ENCODE results near the gene PMS2. TPM values are rescaled to one million over a fixed set of nuclear protein-coding genes. Genes with fewer than 3 reads are reported as not detected.

The PMS2 gene
- total RNA-seq, 1 donor = 23.5 TPM

- TF ChIP-seq, protein P1, sequence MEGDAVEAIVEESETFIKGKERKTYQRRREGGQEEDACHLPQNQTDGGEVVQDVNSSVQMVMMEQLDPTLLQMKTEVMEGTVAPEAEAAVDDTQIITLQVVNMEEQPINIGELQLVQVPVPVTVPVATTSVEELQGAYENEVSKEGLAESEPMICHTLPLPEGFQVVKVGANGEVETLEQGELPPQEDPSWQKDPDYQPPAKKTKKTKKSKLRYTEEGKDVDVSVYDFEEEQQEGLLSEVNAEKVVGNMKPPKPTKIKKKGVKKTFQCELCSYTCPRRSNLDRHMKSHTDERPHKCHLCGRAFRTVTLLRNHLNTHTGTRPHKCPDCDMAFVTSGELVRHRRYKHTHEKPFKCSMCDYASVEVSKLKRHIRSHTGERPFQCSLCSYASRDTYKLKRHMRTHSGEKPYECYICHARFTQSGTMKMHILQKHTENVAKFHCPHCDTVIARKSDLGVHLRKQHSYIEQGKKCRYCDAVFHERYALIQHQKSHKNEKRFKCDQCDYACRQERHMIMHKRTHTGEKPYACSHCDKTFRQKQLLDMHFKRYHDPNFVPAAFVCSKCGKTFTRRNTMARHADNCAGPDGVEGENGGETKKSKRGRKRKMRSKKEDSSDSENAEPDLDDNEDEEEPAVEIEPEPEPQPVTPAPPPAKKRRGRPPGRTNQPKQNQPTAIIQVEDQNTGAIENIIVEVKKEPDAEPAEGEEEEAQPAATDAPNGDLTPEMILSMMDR (IDR thresholded peaks at IDR 0.05; ENCODE audit: extremely low read depth, low read depth, low read length) = no peak
- no peaks in the 10 kb centered on the region for H3K9me3 ChIP-seq (ENCODE audit: low read depth, low read length)
- no peak overlapping the region for H2AFZ ChIP-seq (ENCODE audit: low read length)
- no peak for DNase-seq (ENCODE audit: insufficient read length, low spot score, missing footprints)
- H3K27me3 ChIP-seq (ENCODE audit: insufficient read depth, low read length) = no peaks in the 10 kb centered on the region
- peaks cover 65% of the 10 kb centered on the region for H3K36me3 ChIP-seq (ENCODE audit: insufficient read depth, low read length)
- H3K4me2 ChIP-seq (ENCODE audit: insufficient read depth, low read length) = no peak overlapping the region
- peaks cover 6% of the 10 kb centered on the region for H4K20me1 ChIP-seq (ENCODE audit: insufficient read depth, low read length)
- H3K27ac ChIP-seq (ENCODE audit: low read depth, low read length) = no peak overlapping the region
- peaks cover 16% of the 10 kb centered on the region for H3K79me2 ChIP-seq (ENCODE audit: insufficient read depth, low read length)
- H3K4me1 ChIP-seq (ENCODE audit: insufficient read depth, low read length) = no peaks in the 10 kb centered on the region
- H3K4me3 ChIP-seq (ENCODE audit: insufficient read depth, low read length) = no peak overlapping the region
These were observed 40.9 kb upstream of the PMS2 start for GRCh38 chr7:6049780-6050179.

- no peak overlapping the region for H3K4me2 ChIP-seq (ENCODE audit: insufficient read depth, low read length)
- H3K27me3 ChIP-seq (ENCODE audit: insufficient read depth, low read length) = no peaks in the 10 kb centered on the region
- H2AFZ ChIP-seq (ENCODE audit: low read length) = no peak overlapping the region
- TF ChIP-seq, protein P1 (IDR thresholded peaks at IDR 0.05; ENCODE audit: extremely low read depth, low read depth, low read length) = no peak
- peaks cover 16% of the 10 kb centered on the region for H3K79me2 ChIP-seq (ENCODE audit: insufficient read depth, low read length)
- no peak overlapping the region for H3K4me3 ChIP-seq (ENCODE audit: insufficient read depth, low read length)
- peaks cover 63% of the 10 kb centered on the region for H3K36me3 ChIP-seq (ENCODE audit: insufficient read depth, low read length)
- no peaks in the 10 kb centered on the region for H3K9me3 ChIP-seq (ENCODE audit: low read depth, low read length)
- H3K4me1 ChIP-seq (ENCODE audit: insufficient read depth, low read length) = no peaks in the 10 kb centered on the region
- no peak for DNase-seq (ENCODE audit: insufficient read length, low spot score, missing footprints)
- no peak overlapping the region for H3K27ac ChIP-seq (ENCODE audit: low read depth, low read length)
- no peaks in the 10 kb centered on the region for H4K20me1 ChIP-seq (ENCODE audit: insufficient read depth, low read length)
These were observed 26.8 kb upstream of the PMS2 start for GRCh38 chr7:6035686-6036085.

- Histone ChIP-seq H4K20me1 (ENCODE audit: insufficient read depth, low read length) (no peaks in the 10 kb centered on the region), H3K79me2 (ENCODE audit: insufficient read depth, low read length) (peaks cover 16% of the 10 kb centered on the region), H3K4me2 (ENCODE audit: insufficient read depth, low read length) (no peak overlapping the region), H3K36me3 (ENCODE audit: insufficient read depth, low read length) (peaks cover 58% of the 10 kb centered on the region), H3K9me3 (ENCODE audit: low read depth, low read length) (no peaks in the 10 kb centered on the region), H3K27ac (ENCODE audit: low read depth, low read length) (no peak overlapping the region), H3K4me1 (ENCODE audit: insufficient read depth, low read length) (no peaks in the 10 kb centered on the region), H2AFZ (ENCODE audit: low read length) (no peak overlapping the region), H3K27me3 (ENCODE audit: insufficient read depth, low read length) (no peaks in the 10 kb centered on the region), H3K4me3 (ENCODE audit: insufficient read depth, low read length) (no peak overlapping the region)
- no peak for DNase-seq (ENCODE audit: insufficient read length, low spot score, missing footprints)
- TF ChIP-seq, protein P1 (IDR thresholded peaks at IDR 0.05; ENCODE audit: extremely low read depth, low read depth, low read length) = no peak
These were observed 26.3 kb upstream of the PMS2 start for GRCh38 chr7:6035165-6035564.

DNA sequence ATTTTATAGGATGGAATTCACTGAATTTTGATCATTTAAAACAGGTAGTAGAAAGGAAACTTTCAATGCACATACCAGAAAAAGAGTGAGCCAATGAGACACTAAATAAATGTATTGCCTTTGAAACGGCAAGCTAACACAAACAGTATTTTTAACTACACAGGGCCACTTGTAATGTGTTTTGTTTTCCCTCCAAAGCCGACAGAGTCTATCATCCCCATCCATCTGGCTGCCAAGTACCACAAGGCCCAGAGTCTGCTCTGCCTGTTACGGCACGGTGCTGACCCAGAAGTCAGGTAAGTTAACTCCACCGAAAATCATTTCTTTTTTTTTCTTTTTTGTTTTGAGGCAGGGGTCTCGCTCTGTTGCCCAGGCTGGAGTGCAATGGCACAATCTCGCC lies 23.8 kb upstream of the PMS2 start:
- Histone ChIP-seq H3K27ac (ENCODE audit: low read depth, low read length) (no peak overlapping the region), H3K36me3 (ENCODE audit: insufficient read depth, low read length) (peaks cover 59% of the 10 kb centered on the region), H2AFZ (ENCODE audit: low read length) (no peak overlapping the region), H3K27me3 (ENCODE audit: insufficient read depth, low read length) (no peaks in the 10 kb centered on the region), H3K4me1 (ENCODE audit: insufficient read depth, low read length) (no peaks in the 10 kb centered on the region), H3K4me3 (ENCODE audit: insufficient read depth, low read length) (no peak overlapping the region), H3K79me2 (ENCODE audit: insufficient read depth, low read length) (peaks cover 16% of the 10 kb centered on the region), H4K20me1 (ENCODE audit: insufficient read depth, low read length) (no peaks in the 10 kb centered on the region), H3K4me2 (ENCODE audit: insufficient read depth, low read length) (no peak overlapping the region), H3K9me3 (ENCODE audit: low read depth, low read length) (no peaks in the 10 kb centered on the region)
- TF ChIP-seq, protein P1 (IDR thresholded peaks at IDR 0.05; ENCODE audit: extremely low read depth, low read depth, low read length) = no peak
- no peak for DNase-seq (ENCODE audit: insufficient read length, low spot score, missing footprints)

Data from osteoblast (primary cell).